Effector memory CD8-positive, alpha-beta T cell (primary cell): Measurements from ENCODE around the gene HOMEZ.

Experiments used
- ATAC-seq: fragments of 150-1000 bp; cut with Tn5 transposase; replicated peaks from 2 replicates; pipeline ENCODE4 v1.10.0; 2021; ENCODE audit warnings: mild to moderate bottlenecking, moderate library complexity
- DNase-seq, 3 experiments: peaks; one replicate each; pipeline ENCODE4 v3.0.0; 2021
- H3K27ac Mint-ChIP-seq, 2 donors: one replicate each; pipeline ENCODE4 v1.8.0; 2022; ENCODE audit warnings: mild to moderate bottlenecking in 2 of 2, mixed read lengths in 2 of 2, moderate library complexity in 2 of 2
- H3K27me3 Mint-ChIP-seq, 2 donors: one replicate each; pipeline ENCODE4 v1.8.0; 2022; ENCODE audit warnings: mixed read lengths in 2 of 2
- H3K36me3 Mint-ChIP-seq: one replicate; pipeline ENCODE4 v1.8.0; 2022; ENCODE audit warnings: mild to moderate bottlenecking, moderate library complexity, mixed read lengths; ENCODE audit not compliant: insufficient read depth
- H3K4me1 Mint-ChIP-seq, 2 donors: one replicate each; pipeline ENCODE4 v1.8.0; 2022; ENCODE audit warnings: low read depth in 2 of 2, mixed read lengths in 2 of 2
- H3K4me3 Mint-ChIP-seq, 2 donors: one replicate each; pipeline ENCODE4 v1.8.0; 2022; ENCODE audit warnings: mild to moderate bottlenecking in 2 of 2, mixed read lengths in 2 of 2, moderate library complexity in 2 of 2
- H3K9me3 Mint-ChIP-seq, 2 donors: one replicate each; pipeline ENCODE4 v1.8.0; 2022; ENCODE audit warnings: mixed read lengths in 2 of 2

HOMEZ gene

GRCh38 chr14:23320584-23321571 lies 34.9 kb upstream of the HOMEZ start, which contains the start of gene PABPN1:
Gene PABPN1 (plus strand): TSS chr14:23321457. CDS start chr14:23321470, 13 bp downstream.
- H3K27ac Mint-ChIP-seq, result peak within 1 kb of the TSS; percentile 96 to 97
- DNase-seq (peak; percentile 95 to 96 (median 96)), ATAC-seq (peak; percentile 83)
- H3K4me3 Mint-ChIP-seq, result peak within 1 kb of the TSS; percentile 91 to 92
- peaks cover 23 to 28% of the 10 kb centered on the region in 2 donors for H3K4me1 Mint-ChIP-seq
- H3K9me3 Mint-ChIP-seq, result no peaks in the 10 kb centered on the region
- H3K27me3 Mint-ChIP-seq, result no peaks in the 10 kb centered on the region
- peaks cover 53% of the 10 kb centered on the region for H3K36me3 Mint-ChIP-seq

GRCh38 chr14:23319746-23320583 lies 34.0 kb upstream of the HOMEZ start:
- ATAC-seq (no peak), DNase-seq (no peak)
- peaks cover 23 to 28% of the 10 kb centered on the region in 2 donors for H3K4me1 Mint-ChIP-seq
- H3K27me3 Mint-ChIP-seq, result no peaks in the 10 kb centered on the region
- H3K27ac Mint-ChIP-seq, result peak overlapping the region; percentile 96 to 97
- H3K36me3 Mint-ChIP-seq, result peaks cover 44% of the 10 kb centered on the region
- peak overlapping the region; percentile 91 to 92 for H3K4me3 Mint-ChIP-seq
- no peaks in the 10 kb centered on the region for H3K9me3 Mint-ChIP-seq

GRCh38 chr14:23316300-23316699 lies 30.4 kb upstream of the HOMEZ start:
- Mint-ChIP-seq H3K27me3 (no peaks in the 10 kb centered on the region), H3K4me1 (peaks cover 10 to 11% of the 10 kb centered on the region in 2 donors), H3K9me3 (no peaks in the 10 kb centered on the region), H3K36me3 (peaks cover 11% of the 10 kb centered on the region), H3K4me3 (no peak overlapping the region), H3K27ac (no peak overlapping the region)
- DNase-seq (no peak), ATAC-seq (no peak)

GRCh38 chr14:23310546-23310945 lies 24.6 kb upstream of the HOMEZ start:
- Mint-ChIP-seq H3K36me3 (peaks cover 5% of the 10 kb centered on the region), H3K4me1 (no peaks in the 10 kb centered on the region), H3K27me3 (peaks cover 33 to 45% of the 10 kb centered on the region in 2 donors), H3K4me3 (no peak overlapping the region), H3K27ac (no peak overlapping the region), H3K9me3 (no peaks in the 10 kb centered on the region)
- ATAC-seq (no peak), DNase-seq (no peak)

- Mint-ChIP-seq H3K9me3 (no peaks in the 10 kb centered on the region), H3K4me1 (no peaks in the 10 kb centered on the region), H3K4me3 (no peak overlapping the region), H3K36me3 (peaks cover 6% of the 10 kb centered on the region), H3K27ac (no peak overlapping the region), H3K27me3 (peaks cover 33 to 50% of the 10 kb centered on the region in 2 donors)
- ATAC-seq, result no peak
- no peak for DNase-seq
Observed at GRCh38 chr14:23308721-23309445, 23.0 kb upstream of the HOMEZ start.

GRCh38 chr14:23307687-23308644 lies 22.0 kb upstream of the HOMEZ start:
- DNase-seq, result no peak
- no peak overlapping the region for H3K27ac Mint-ChIP-seq
- H3K36me3 Mint-ChIP-seq, result peaks cover 9% of the 10 kb centered on the region
- H3K27me3 Mint-ChIP-seq, result peaks cover 33 to 50% of the 10 kb centered on the region in 2 donors
- no peaks in the 10 kb centered on the region for H3K9me3 Mint-ChIP-seq
- peaks cover 1 to 3% of the 10 kb centered on the region in 2 donors for H3K4me1 Mint-ChIP-seq
- H3K4me3 Mint-ChIP-seq, result no peak overlapping the region
- ATAC-seq, result no peak

- Mint-ChIP-seq H3K4me3 (no peak overlapping the region), H3K27me3 (peaks cover 33 to 50% of the 10 kb centered on the region in 2 donors)
- no peak for ATAC-seq
Observed at GRCh38 chr14:23307146-23307530, 21.2 kb upstream of the HOMEZ start.

GRCh38 chr14:23306412-23307145 lies 20.6 kb upstream of the HOMEZ start, which contains the start of gene BCL2L2:
Gene BCL2L2 (plus strand): TSS chr14:23306833. CDS start chr14:23307768, 935 bp downstream.
- no peak for ATAC-seq
- Mint-ChIP-seq H3K9me3 (no peaks in the 10 kb centered on the region), H3K27me3 (peaks cover 33 to 50% of the 10 kb centered on the region in 2 donors), H3K36me3 (peaks cover 21% of the 10 kb centered on the region), H3K4me1 (peaks cover 5 to 8% of the 10 kb centered on the region in 2 donors), H3K27ac (peak within 1 kb of the TSS in 1 of 2 donors; percentile 39), H3K4me3 (no peak within 1 kb of the TSS)
- DNase-seq, result no peak

More at GRCh38 chr14:23307146-23307530, 21.2 kb upstream of the HOMEZ start:
- Mint-ChIP-seq H3K27ac (peak overlapping the region in 1 of 2 donors; percentile 39), H3K9me3 (no peaks in the 10 kb centered on the region), H3K4me1 (peaks cover 5 to 8% of the 10 kb centered on the region in 2 donors), H3K36me3 (peaks cover 16% of the 10 kb centered on the region)
- no peak for DNase-seq

- H3K4me1 Mint-ChIP-seq, result peaks cover 10 to 22% of the 10 kb centered on the region in 2 donors
- peak; percentile 34 for ATAC-seq
- H3K4me3 Mint-ChIP-seq, result peak within 1 kb of the TSS; percentile 92 to 99
- H3K36me3 Mint-ChIP-seq, result peaks cover 37% of the 10 kb centered on the region
- peaks cover 16 to 25% of the 10 kb centered on the region in 2 donors for H3K27me3 Mint-ChIP-seq
- H3K9me3 Mint-ChIP-seq, result no peaks in the 10 kb centered on the region
- peak within 1 kb of the TSS; percentile 95 to 99 for H3K27ac Mint-ChIP-seq
- peak; percentile 68 to 74 (median 72) for DNase-seq
Observed at GRCh38 chr14:23302290-23303225, 16.6 kb upstream of the HOMEZ start, which contains the start of gene PPP1R3E. Gene PPP1R3E (minus strand): TSS chr14:23302859. CDS start chr14:23302576, 283 bp downstream.

- Mint-ChIP-seq H3K4me3 (peak overlapping the region; percentile 92 to 99), H3K36me3 (peaks cover 39% of the 10 kb centered on the region), H3K9me3 (no peaks in the 10 kb centered on the region), H3K27me3 (peaks cover 10 to 19% of the 10 kb centered on the region in 2 donors), H3K4me1 (peaks cover 10 to 22% of the 10 kb centered on the region in 2 donors), H3K27ac (peak overlapping the region; percentile 95 to 99)
- ATAC-seq, result peak; percentile 28
- DNase-seq, result peak in 1 of 3 experiments; percentile 60
Observed at GRCh38 chr14:23301969-23302289, 16.0 kb upstream of the HOMEZ start.
